Natural killer cell (primary cell): ENCODE data around the gene ACE2. TPM values are rescaled to one million over a fixed set of nuclear protein-coding genes. Genes with fewer than 3 reads are reported as not detected.

Source experiments
- ATAC-seq, 3 donors: fragments of 150-1000 bp in 2 of 3; fragments of 200-7000 bp in 1 of 3; cut with Tn5 transposase; 1 replicate in 1 of 3; 2 replicates in 2 of 3; pipeline ENCODE4 v1.10.0; 2021; ENCODE audit warnings: mild to moderate bottlenecking in 2 of 3, moderate library complexity in 2 of 3
- DNase-seq, 2 donors: peaks; one replicate each; pipeline versions ENCODE4 v3.0.0 to v3.0.0-alpha.2; 2013 to 2021; ENCODE audit warnings: mixed read lengths in 1 of 2
- H3K27ac ChIP-seq: one replicate; pipeline ENCODE4 v1.5.1; 2013; ENCODE audit warnings: mild to moderate bottlenecking, low read length
- H3K27me3 ChIP-seq: one replicate; pipeline ENCODE4 v1.6.1; 2013; ENCODE audit warnings: low read length; ENCODE audit not compliant: control insufficient read depth, insufficient read depth
- H3K36me3 ChIP-seq: one replicate; pipeline ENCODE4 v1.6.1; 2013; ENCODE audit warnings: low read length; ENCODE audit not compliant: control insufficient read depth, insufficient read depth
- H3K4me1 ChIP-seq: one replicate; pipeline ENCODE4 v1.6.1; 2013; ENCODE audit warnings: low read length; ENCODE audit not compliant: control insufficient read depth, insufficient read depth
- H3K4me3 ChIP-seq: one replicate; pipeline ENCODE4 v1.5.1; 2013; ENCODE audit warnings: low read length
- H3K9me3 ChIP-seq: one replicate; pipeline ENCODE4 v1.6.1; 2013; ENCODE audit warnings: low read length; ENCODE audit not compliant: control insufficient read depth, insufficient read depth
- H3K27ac Mint-ChIP-seq, 2 donors: one replicate each; pipeline ENCODE4 v1.8.0; 2022; ENCODE audit warnings: mild to moderate bottlenecking in 2 of 2, mixed read lengths in 2 of 2, moderate library complexity in 1 of 2
- H3K27me3 Mint-ChIP-seq, 2 donors: one replicate each; pipeline ENCODE4 v1.8.0; 2022; ENCODE audit warnings: low read depth in 2 of 2, mixed read lengths in 2 of 2
- H3K36me3 Mint-ChIP-seq: one replicate; pipeline ENCODE4 v1.8.0; 2022; ENCODE audit warnings: mixed read lengths
- H3K4me1 Mint-ChIP-seq, 2 donors: one replicate each; pipeline ENCODE4 v1.8.0; 2022; ENCODE audit warnings: mixed read lengths in 2 of 2
- H3K4me3 Mint-ChIP-seq: one replicate; pipeline ENCODE4 v1.8.0; 2022; ENCODE audit warnings: mild to moderate bottlenecking, moderate library complexity, mixed read lengths
- H3K9me3 Mint-ChIP-seq, 2 donors: one replicate each; pipeline ENCODE4 v1.8.0; 2022; ENCODE audit warnings: mixed read lengths in 2 of 2
- WGBS: methylation state at CpG from one replicate; pipeline ENCODE4 v1.1.7; 2013; ENCODE audit warnings: missing lambda C conversion rate; ENCODE audit not compliant: insufficient coverage; 5-methylcytosine and 5-hydroxymethylcytosine counted together
- intact Hi-C: fragments of 100-400 bp; cut with micrococcal nuclease; formaldehyde crosslinking; loops from one replicate; pipeline ENCODE4 v1.14.2; 2022
- total RNA-seq, 4 donors: library from RNA; stranded (reverse); fragments of 120-200 nt in 1 of 4; gene quantifications; one replicate each; pipeline versions ENCODE4 v1.2.3 to v1.2.4, GENCODE V29; 2013 to 2022
- TF ChIP-seq, protein P1 (sequence below): fragments of 200-600 bp; IDR thresholded peaks from one replicate; pipeline ENCODE4 v1.8.0; 2022; ENCODE audit warnings: antibody characterized with exemption

Gene ACE2
- total RNA-seq, 3 donors from 2014 or later (not counting 1 experiment from before 2014, with no cell fraction given) = not detected

DNA sequence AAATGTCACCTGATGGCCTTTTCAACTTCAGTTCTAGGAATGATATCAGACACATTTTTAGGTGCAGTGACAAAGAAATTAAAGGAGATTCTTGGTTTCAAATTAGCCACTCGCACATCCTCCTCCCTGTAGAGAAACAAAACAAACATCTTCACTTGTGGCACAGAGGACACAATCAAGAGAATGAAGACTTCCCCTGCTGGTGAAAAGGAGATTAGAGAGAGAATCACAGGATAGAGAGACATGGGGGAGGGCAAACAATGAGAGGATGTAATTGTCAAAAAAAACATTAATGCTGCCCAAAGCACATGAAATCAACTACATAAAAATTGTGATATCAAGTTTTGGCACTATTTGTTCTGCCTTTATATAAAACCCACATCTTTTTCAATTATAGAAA, 34.5 kb downstream of the ACE2 start:
- H3K4me1 ChIP-seq = no peaks in the 10 kb centered on the region
- no peak overlapping the region for H3K27ac ChIP-seq
- DNase-seq = no peak
- no peaks in the 10 kb centered on the region for H3K9me3 ChIP-seq
- Mint-ChIP-seq H3K4me3 (no peak overlapping the region), H3K4me1 (no peaks in the 10 kb centered on the region), H3K36me3 (no peaks in the 10 kb centered on the region), H3K27ac (no peak overlapping the region), H3K27me3 (peaks cover 0 to 41% of the 10 kb centered on the region in 2 donors), H3K9me3 (no peaks in the 10 kb centered on the region)
- TF ChIP-seq, protein P1, sequence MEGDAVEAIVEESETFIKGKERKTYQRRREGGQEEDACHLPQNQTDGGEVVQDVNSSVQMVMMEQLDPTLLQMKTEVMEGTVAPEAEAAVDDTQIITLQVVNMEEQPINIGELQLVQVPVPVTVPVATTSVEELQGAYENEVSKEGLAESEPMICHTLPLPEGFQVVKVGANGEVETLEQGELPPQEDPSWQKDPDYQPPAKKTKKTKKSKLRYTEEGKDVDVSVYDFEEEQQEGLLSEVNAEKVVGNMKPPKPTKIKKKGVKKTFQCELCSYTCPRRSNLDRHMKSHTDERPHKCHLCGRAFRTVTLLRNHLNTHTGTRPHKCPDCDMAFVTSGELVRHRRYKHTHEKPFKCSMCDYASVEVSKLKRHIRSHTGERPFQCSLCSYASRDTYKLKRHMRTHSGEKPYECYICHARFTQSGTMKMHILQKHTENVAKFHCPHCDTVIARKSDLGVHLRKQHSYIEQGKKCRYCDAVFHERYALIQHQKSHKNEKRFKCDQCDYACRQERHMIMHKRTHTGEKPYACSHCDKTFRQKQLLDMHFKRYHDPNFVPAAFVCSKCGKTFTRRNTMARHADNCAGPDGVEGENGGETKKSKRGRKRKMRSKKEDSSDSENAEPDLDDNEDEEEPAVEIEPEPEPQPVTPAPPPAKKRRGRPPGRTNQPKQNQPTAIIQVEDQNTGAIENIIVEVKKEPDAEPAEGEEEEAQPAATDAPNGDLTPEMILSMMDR = no peak
- no peak for ATAC-seq
- intact Hi-C loops = no loop called here
- no peak overlapping the region for H3K4me3 ChIP-seq
- WGBS = no CpG with 5 or more reads among the region's 1 CpG
- no peaks in the 10 kb centered on the region for H3K27me3 ChIP-seq
- no peaks in the 10 kb centered on the region for H3K36me3 ChIP-seq

DNA sequence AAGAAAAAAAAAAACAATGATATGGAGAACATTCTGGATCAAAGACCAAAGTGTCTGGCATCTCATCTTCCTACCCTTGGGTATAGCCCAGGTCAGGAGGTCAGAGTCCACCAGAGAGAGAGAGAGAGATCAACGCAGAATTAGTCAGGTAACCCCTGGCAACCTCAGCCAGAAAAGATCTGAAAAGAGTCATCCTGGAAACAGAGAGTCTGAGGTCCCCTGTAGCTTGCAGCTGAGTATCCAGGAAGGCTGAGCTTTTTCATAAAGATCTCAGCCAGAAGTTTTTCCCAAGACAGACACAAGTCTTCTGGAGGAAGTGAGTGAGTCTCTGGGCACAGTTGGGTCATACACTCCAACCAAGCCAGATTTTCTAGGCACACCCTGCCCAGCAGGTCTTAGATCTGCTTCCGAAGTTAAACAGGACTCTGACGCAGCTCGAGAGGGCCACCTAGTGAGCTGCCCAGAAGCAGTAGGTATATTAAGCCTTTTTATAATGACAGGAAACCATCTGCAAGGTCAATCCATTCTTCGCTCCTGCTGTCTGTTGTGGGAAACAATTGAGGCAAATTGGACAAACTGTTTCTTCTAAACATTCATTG, 35.7 kb downstream of the ACE2 start:
- Mint-ChIP-seq H3K4me3 (no peak overlapping the region), H3K4me1 (no peaks in the 10 kb centered on the region), H3K27me3 (peaks cover 0 to 35% of the 10 kb centered on the region in 2 donors), H3K9me3 (no peaks in the 10 kb centered on the region), H3K27ac (no peak overlapping the region), H3K36me3 (no peaks in the 10 kb centered on the region)
- H3K27me3 ChIP-seq = no peaks in the 10 kb centered on the region
- 15% methylated on average over 5 of the region's 5 CpGs for WGBS
- peak; percentile 17 to 32 for DNase-seq
- intact Hi-C loops = loop anchor here (2.0 kb wide), 1 partner anchor 66 kb away; no protein-coding TSS in a partner anchor
- no peaks in the 10 kb centered on the region for H3K9me3 ChIP-seq
- no peak overlapping the region for H3K4me3 ChIP-seq
- no peak overlapping the region for H3K27ac ChIP-seq
- ATAC-seq = peak; percentile 46 to 70 (median 53)
- no peaks in the 10 kb centered on the region for H3K4me1 ChIP-seq
- H3K36me3 ChIP-seq = no peaks in the 10 kb centered on the region
- TF ChIP-seq, protein P1 = no peak

DNA sequence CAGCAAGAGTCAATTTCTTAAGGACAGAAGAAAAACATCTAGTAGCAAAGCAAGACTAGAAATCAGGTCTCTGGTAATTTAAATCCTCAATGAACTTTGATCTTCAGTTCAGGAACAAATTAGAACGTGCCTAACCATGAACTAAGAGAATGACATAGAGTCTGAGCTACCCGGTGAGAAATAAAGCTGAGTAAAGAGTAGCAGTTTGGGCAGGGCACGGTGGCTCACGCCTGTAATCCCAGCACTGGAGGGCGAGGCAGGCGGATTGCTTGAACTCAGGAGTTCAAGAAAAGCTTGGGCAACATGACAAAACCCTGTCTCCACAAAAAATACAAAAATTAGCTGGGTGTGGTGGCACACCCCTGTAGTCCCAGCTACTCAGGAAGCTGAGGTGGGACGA, 37.7 kb downstream of the ACE2 start:
- Mint-ChIP-seq H3K9me3 (no peaks in the 10 kb centered on the region), H3K4me3 (no peak overlapping the region), H3K27ac (no peak overlapping the region), H3K4me1 (no peaks in the 10 kb centered on the region), H3K27me3 (peaks cover 0 to 36% of the 10 kb centered on the region in 2 donors), H3K36me3 (no peaks in the 10 kb centered on the region)
- H3K27ac ChIP-seq = no peak overlapping the region
- no peaks in the 10 kb centered on the region for H3K27me3 ChIP-seq
- no peak overlapping the region for H3K4me3 ChIP-seq
- no peaks in the 10 kb centered on the region for H3K36me3 ChIP-seq
- TF ChIP-seq, protein P1 = no peak
- no peaks in the 10 kb centered on the region for H3K9me3 ChIP-seq
- 86% methylated on average over 7 of the region's 7 CpGs for WGBS
- DNase-seq (no peak), ATAC-seq (no peak)
- no peaks in the 10 kb centered on the region for H3K4me1 ChIP-seq
- intact Hi-C loops = no loop called here

DNA sequence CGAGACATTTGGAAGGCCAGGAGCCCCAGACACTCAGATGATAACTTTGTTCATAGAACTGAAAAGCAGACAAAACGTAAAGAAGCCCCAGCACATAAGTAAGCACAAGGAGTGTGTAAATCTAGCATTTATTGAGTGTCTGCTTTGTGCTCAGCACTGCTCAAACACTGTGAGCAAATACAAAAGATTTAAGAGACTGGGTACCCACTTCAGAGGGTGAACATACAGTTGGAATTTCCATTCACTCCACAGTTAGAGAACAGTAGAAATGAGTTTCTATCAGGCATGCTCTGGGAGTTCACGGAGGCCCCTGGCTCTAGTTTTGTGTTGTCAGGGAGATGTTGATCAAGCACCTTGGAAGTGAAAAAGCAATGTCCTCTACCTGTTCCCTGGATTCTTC, 39.8 kb downstream of the ACE2 start:
- no peaks in the 10 kb centered on the region for H3K36me3 Mint-ChIP-seq
- no peak overlapping the region for H3K4me3 Mint-ChIP-seq
- no peaks in the 10 kb centered on the region for H3K4me1 Mint-ChIP-seq
- H3K4me1 ChIP-seq = no peaks in the 10 kb centered on the region
- no peaks in the 10 kb centered on the region for H3K36me3 ChIP-seq
- no peak for DNase-seq
- no peaks in the 10 kb centered on the region for H3K9me3 Mint-ChIP-seq
- no peaks in the 10 kb centered on the region for H3K9me3 ChIP-seq
- no peak overlapping the region for H3K27ac ChIP-seq
- H3K4me3 ChIP-seq = no peak overlapping the region
- no peak for ATAC-seq
- no peak overlapping the region for H3K27ac Mint-ChIP-seq
- H3K27me3 Mint-ChIP-seq = peaks cover 0 to 27% of the 10 kb centered on the region in 2 donors
- intact Hi-C loops = no loop called here
- TF ChIP-seq, protein P1 = no peak
- WGBS = 86% methylated on average over 2 of the region's 3 CpGs
- H3K27me3 ChIP-seq = no peaks in the 10 kb centered on the region
